ENCODE data around the gene MERTK.

- no peak for TF ChIP-seq POLR2A (IDR thresholded peaks at IDR 0.05)
- TF ChIP-seq POLR2AphosphoS5 (IDR thresholded peaks at IDR 0.05): no peak
- TF ChIP-seq CTCF (IDR thresholded peaks at IDR 0.05): no peak
These were observed 136.5 kb downstream of the MERTK start for GRCh38 chr2:112034924-112035323.
